Endothelial cell of umbilical vein (primary cell): ENCODE results near the gene LRP11. TPM values are rescaled to one million over a fixed set of nuclear protein-coding genes. Genes with fewer than 3 reads are reported as not detected.

Source experiments
- BruUV-seq: library from RNA; stranded (reverse); fragments of 400-500 nt; replicated peaks from 2 replicates; lab custom pipeline; 2021; lab: Mats Ljungman, UMichigan
- CTCF ChIA-PET: fragments of 300-600, 350-600 bp; sonication (Branson Sonifier 250); formaldehyde crosslinking; loops from one replicate; lab custom pipeline; 2021; ENCODE audit warnings: antibody characterized with exemption, inconsistent platforms; lab: Charles Lee
- POLR2A ChIA-PET: fragments of 300-600, 350-600 bp; sonication (Branson Sonifier 250); formaldehyde crosslinking; loops from one replicate; lab custom pipeline; 2021; ENCODE audit warnings: antibody characterized with exemption, inconsistent platforms; lab: Charles Lee
- DNase-seq: peaks from one replicate; pipeline ENCODE4 v3.0.0-alpha.2; 2011; ENCODE audit warnings: low read depth, low spot score
- FAIRE-seq: peaks from 2 replicates; lab custom pipeline; 2011; peaks lifted over from hg19 to GRCh38; lab: Jason Lieb, UNC
- H2AFZ ChIP-seq: 2 replicates; pipeline ENCODE4 v1.6.0; 2012; ENCODE audit warnings: low read depth, low read length, control low read depth, inconsistent platforms
- H3K27ac ChIP-seq: 2 replicates; pipeline ENCODE4 v1.5.1; 2011; ENCODE audit warnings: low read depth, mild to moderate bottlenecking, control low read depth, low read length, moderate library complexity; ENCODE audit not compliant: insufficient read depth
- H3K27me3 ChIP-seq, 2 experiments: 2 replicates each; pipeline versions ENCODE4 v1.6.0 to v1.6.1; 2011; ENCODE audit warnings: low read length in 2 of 2, mixed read lengths in 1 of 2; ENCODE audit not compliant: control insufficient read depth in 2 of 2, insufficient read depth in 2 of 2
- H3K36me3 ChIP-seq, 2 experiments: 2 replicates in 1 of 2; 3 replicates in 1 of 2; pipeline ENCODE4 v1.5.1; 2011; ENCODE audit warnings: low read length in 2 of 2, mild to moderate bottlenecking in 1 of 2, moderate library complexity in 1 of 2; ENCODE audit not compliant: control insufficient read depth in 2 of 2, insufficient read depth in 2 of 2; ENCODE audit errors: extremely low read depth in 1 of 2
- H3K4me1 ChIP-seq: 3 replicates; pipeline ENCODE4 v1.5.1; 2011; ENCODE audit warnings: mild to moderate bottlenecking, low read length; ENCODE audit not compliant: control insufficient read depth, insufficient read depth; ENCODE audit errors: extremely low read depth
- H3K4me2 ChIP-seq: 2 replicates; pipeline ENCODE4 v1.6.1; 2011; ENCODE audit warnings: low read length, control low read depth, mixed read lengths; ENCODE audit not compliant: insufficient read depth
- H3K4me3 ChIP-seq, 3 experiments: fragments of 200-600 bp in 1 of 3; sonication (generic), shearing (Covaris generic) in 1 of 3; replicated peaks in 1 of 3; 2 replicates each; pipeline ENCODE4 v1.5.1; 2011 to 2016; ENCODE audit warnings: control low read depth in 3 of 3, low read length in 3 of 3, mild to moderate bottlenecking in 2 of 3, inconsistent platforms in 1 of 3, low read depth in 1 of 3, moderate library complexity in 1 of 3; ENCODE audit not compliant: insufficient read depth in 1 of 3
- H3K79me2 ChIP-seq: 2 replicates; pipeline ENCODE4 v1.6.0; 2012; ENCODE audit warnings: low read length, inconsistent platforms; ENCODE audit not compliant: control insufficient read depth, insufficient read depth
- H3K9ac ChIP-seq: replicated peaks from 2 replicates; pipeline ENCODE3; 2011; ENCODE audit warnings: low read length, control low read depth; ENCODE audit not compliant: insufficient read depth; ENCODE audit errors: extremely low read depth
- H3K9me1 ChIP-seq: replicated peaks from 3 replicates; pipeline ENCODE4 v1.6.0; 2011; ENCODE audit warnings: mild to moderate bottlenecking, low read length; ENCODE audit not compliant: control insufficient read depth, insufficient read depth; ENCODE audit errors: extremely low read depth
- H3K9me3 ChIP-seq: replicated peaks from 2 replicates; pipeline ENCODE4 v1.5.1; 2012; ENCODE audit warnings: low read length, inconsistent platforms; ENCODE audit not compliant: control insufficient read depth, insufficient read depth
- H4K20me1 ChIP-seq: replicated peaks from 2 replicates; pipeline ENCODE3; 2011; ENCODE audit warnings: mild to moderate bottlenecking, low read length; ENCODE audit not compliant: control insufficient read depth, insufficient read depth; ENCODE audit errors: extremely low read depth
- CTCF ChIP-seq, 2 donors: IDR thresholded peaks; 1 replicate in 1 of 2; 2 replicates in 1 of 2; pipeline ENCODE4 v1.5.1; 2011; ENCODE audit warnings: low read length in 2 of 2, mild to moderate bottlenecking in 2 of 2, moderate library complexity in 2 of 2, control low read depth in 1 of 2, inconsistent platforms in 1 of 2, low read depth in 1 of 2; ENCODE audit not compliant: insufficient read depth in 1 of 2; ENCODE audit errors: extremely low read depth in 1 of 2
- EZH2 ChIP-seq: IDR thresholded peaks from 2 replicates; pipeline ENCODE4 v1.6.1; 2012; ENCODE audit warnings: borderline replicate concordance, low read depth, mild to moderate bottlenecking, moderate library complexity, low read length, inconsistent platforms; ENCODE audit not compliant: severe bottlenecking
- FOS ChIP-seq: IDR thresholded peaks from 2 replicates; pipeline ENCODE4 v1.6.1; 2011; ENCODE audit warnings: mild to moderate bottlenecking, low read length, moderate library complexity, borderline replicate concordance; ENCODE audit not compliant: insufficient read depth
- GATA2 ChIP-seq: IDR thresholded peaks from 2 replicates; pipeline ENCODE4 v1.7.0; 2011; ENCODE audit warnings: low read depth, mild to moderate bottlenecking, moderate library complexity, mixed read lengths, low read length; ENCODE audit not compliant: insufficient read length, insufficient read depth
- JUN ChIP-seq: IDR thresholded peaks from 2 replicates; pipeline ENCODE4 v1.6.1; 2011; ENCODE audit warnings: borderline replicate concordance, low read depth; ENCODE audit not compliant: insufficient read length, insufficient read depth
- MAX ChIP-seq: IDR thresholded peaks from 2 replicates; pipeline ENCODE4 v1.6.1; 2011; ENCODE audit not compliant: insufficient read depth, insufficient read length
- MYC ChIP-seq: IDR thresholded peaks from one replicate; pipeline ENCODE4 v1.6.1; 2011; ENCODE audit warnings: mild to moderate bottlenecking, low read depth, low read length
- POLR2A ChIP-seq: IDR thresholded peaks from 2 replicates; pipeline ENCODE4 v1.6.1; 2012; ENCODE audit warnings: low read depth, mild to moderate bottlenecking, control low read depth, low read length
- POLR2AphosphoS5 ChIP-seq: IDR thresholded peaks from 2 replicates; pipeline ENCODE4 v1.6.1; 2012; ENCODE audit warnings: low read depth, mild to moderate bottlenecking, control low read depth, low read length, moderate library complexity; ENCODE audit not compliant: insufficient read depth
- dilution Hi-C: fragments of 300-500 bp; cut with MboI; formaldehyde crosslinking; loops from one replicate; pipeline ENCODE4 v1.15.0; 2019; ENCODE audit warnings: low sequenced_read_pairs; ENCODE audit not compliant: extremely low pct_ligation_motif_present
- intact Hi-C: fragments of 100-400 bp; cut with micrococcal nuclease; formaldehyde crosslinking; loops from one replicate; pipeline ENCODE4 v1.10.0; 2022
- polyA plus RNA-seq, 4 experiments: library from polyadenylated mRNA; depleted of rRNA in 3 of 4; stranded (reverse) in 3 of 4; unstranded in 1 of 4; fragments of >200 nt; gene quantifications; 2 replicates each; pipeline versions ENCODE4 v1.2.1 to v1.2.3, GENCODE V29; 2011 to 2012; ENCODE audit warnings: missing spikeins in 1 of 4
- total RNA-seq: library from RNA; stranded (reverse); gene quantifications from 2 replicates; pipeline ENCODE4 v1.2.3, GENCODE V29; 2021

The LRP11 gene
- total and polyA plus RNA-seq, 2 donors (not counting 3 experiments of a cell fraction or from before 2014, with no cell fraction given): 23.1 to 59.1 TPM

GRCh38 chr6:149861603-149862423 is 2.3 kb downstream of the LRP11 start:
- Histone ChIP-seq H3K4me3 (no peak overlapping the region), H3K4me2 (peak overlapping the region; percentile 93), H3K79me2 (peaks cover 34% of the 10 kb centered on the region), H3K9me1 (no peaks in the 10 kb centered on the region), H2AFZ (peak overlapping the region; percentile 26), H4K20me1 (no peaks in the 10 kb centered on the region), H3K27ac (peak overlapping the region; percentile 16), H3K4me1 (peaks cover 49% of the 10 kb centered on the region), H3K27me3 (no peaks in the 10 kb centered on the region), H3K9me3 (no peaks in the 10 kb centered on the region), H3K36me3 (no peaks in the 10 kb centered on the region), H3K9ac (no peak overlapping the region)
- no TSS peak for BruUV-seq
- FAIRE-seq: peak; percentile 66
- TF ChIP-seq POLR2A (no peak), FOS (no peak), GATA2 (no peak), MAX (no peak), CTCF (IDR thresholded peaks at IDR 0.05; ENCODE audit: extremely low read depth in 1 of 2, insufficient read depth in 1 of 2, low read depth in 1 of 2, low read length in 2 of 2) (no peak), MYC (no peak), EZH2 (no peak), POLR2AphosphoS5 (no peak), JUN (no peak)
- dilution Hi-C loops (no loop called here), intact Hi-C loops (loop anchor here (2.0 kb wide), 1 partner anchor 143 kb away; the partner anchor contains the start of gene LATS1)
- ChIA-PET CTCF (interaction anchor here (1.4 to 3.2 kb wide), 2 partner anchors 21 to 23 kb away, joined by 4 to 10 read pairs; no protein-coding TSS in a partner anchor), POLR2A (interaction anchor here (0.7 kb wide), 1 partner anchor 36 kb away, joined by 3 read pairs; the partner anchor contains the start of gene RAET1E)
- DNase-seq: peak; percentile 25
